ENCODE data around the gene GPC5.

GPC5 gene

GRCh38 chr13:92101801-92102200 lies 703.4 kb downstream of the GPC5 start:
- H3K27me3 ChIP-seq (ENCODE audit: low read depth, low read length): no peaks in the 10 kb centered on the region
- H3K4me3 ChIP-seq (ENCODE audit: low read length): no peak overlapping the region
- no peaks in the 10 kb centered on the region for H3K4me1 ChIP-seq (ENCODE audit: low read length)
- no peak for TF ChIP-seq EZH2phosphoT487 (IDR thresholded peaks at IDR 0.05; ENCODE audit: low read depth)
- no peak for TF ChIP-seq CTCF (IDR thresholded peaks at IDR 0.05; ENCODE audit: low read depth, low read length)
- no peaks in the 10 kb centered on the region for H3K9me3 ChIP-seq (ENCODE audit: insufficient read depth, low read length)
- no peak overlapping the region for H2AFZ ChIP-seq (ENCODE audit: low read depth, low read length)
- H3K9ac ChIP-seq (ENCODE audit: low read length): no peak overlapping the region
- H4K20me1 ChIP-seq (ENCODE audit: insufficient read depth, low read length): no peaks in the 10 kb centered on the region
- H3K79me2 ChIP-seq (ENCODE audit: low read length): no peaks in the 10 kb centered on the region
- no peak overlapping the region for H3K27ac ChIP-seq (ENCODE audit: low read length)
- H3K4me2 ChIP-seq (ENCODE audit: low read length): no peak overlapping the region
- no peaks in the 10 kb centered on the region for H3K36me3 ChIP-seq (replicated peaks; ENCODE audit: low read depth, low read length)

- Histone ChIP-seq H3K27ac (ENCODE audit: low read length) (no peak overlapping the region), H3K4me1 (ENCODE audit: low read length) (no peaks in the 10 kb centered on the region), H3K79me2 (ENCODE audit: low read length) (no peaks in the 10 kb centered on the region), H3K4me2 (ENCODE audit: low read length) (no peak overlapping the region), H4K20me1 (ENCODE audit: insufficient read depth, low read length) (no peaks in the 10 kb centered on the region), H3K9ac (ENCODE audit: low read length) (no peak overlapping the region), H3K9me3 (ENCODE audit: insufficient read depth, low read length) (no peaks in the 10 kb centered on the region), H3K4me3 (ENCODE audit: low read length) (no peak overlapping the region), H3K27me3 (ENCODE audit: low read depth, low read length) (no peaks in the 10 kb centered on the region), H3K36me3 (replicated peaks; ENCODE audit: low read depth, low read length) (no peaks in the 10 kb centered on the region), H2AFZ (ENCODE audit: low read depth, low read length) (no peak overlapping the region)
- TF ChIP-seq CTCF (IDR thresholded peaks at IDR 0.05; ENCODE audit: low read depth, low read length) (no peak), EZH2phosphoT487 (IDR thresholded peaks at IDR 0.05; ENCODE audit: low read depth) (no peak)
Measured at GRCh38 chr13:92103689-92104153, 705.3 kb downstream of the GPC5 start.

GRCh38 chr13:92122186-92122853 lies 723.9 kb downstream of the GPC5 start:
- H3K4me2 ChIP-seq (ENCODE audit: low read length): no peak overlapping the region
- no peak overlapping the region for H2AFZ ChIP-seq (ENCODE audit: low read depth, low read length)
- H4K20me1 ChIP-seq (ENCODE audit: insufficient read depth, low read length): no peaks in the 10 kb centered on the region
- H3K79me2 ChIP-seq (ENCODE audit: low read length): no peaks in the 10 kb centered on the region
- no peak overlapping the region for H3K9ac ChIP-seq (ENCODE audit: low read length)
- no peaks in the 10 kb centered on the region for H3K27me3 ChIP-seq (ENCODE audit: low read depth, low read length)
- TF ChIP-seq EZH2phosphoT487 (IDR thresholded peaks at IDR 0.05; ENCODE audit: low read depth) (no peak), CTCF (IDR thresholded peaks at IDR 0.05; ENCODE audit: low read depth, low read length) (no peak)
- H3K9me3 ChIP-seq (ENCODE audit: insufficient read depth, low read length): no peaks in the 10 kb centered on the region
- H3K4me1 ChIP-seq (ENCODE audit: low read length): no peaks in the 10 kb centered on the region
- H3K36me3 ChIP-seq (replicated peaks; ENCODE audit: low read depth, low read length): no peaks in the 10 kb centered on the region
- no peak overlapping the region for H3K27ac ChIP-seq (ENCODE audit: low read length)
- no peak overlapping the region for H3K4me3 ChIP-seq (ENCODE audit: low read length)

GRCh38 chr13:92126399-92126798 lies 728.0 kb downstream of the GPC5 start:
- Histone ChIP-seq H3K27ac (ENCODE audit: low read length) (no peak overlapping the region), H3K36me3 (replicated peaks; ENCODE audit: low read depth, low read length) (no peaks in the 10 kb centered on the region), H3K4me1 (ENCODE audit: low read length) (no peaks in the 10 kb centered on the region), H3K4me3 (ENCODE audit: low read length) (no peak overlapping the region), H3K9ac (ENCODE audit: low read length) (no peak overlapping the region), H3K79me2 (ENCODE audit: low read length) (no peaks in the 10 kb centered on the region), H2AFZ (ENCODE audit: low read depth, low read length) (no peak overlapping the region), H3K27me3 (ENCODE audit: low read depth, low read length) (no peaks in the 10 kb centered on the region), H3K4me2 (ENCODE audit: low read length) (no peak overlapping the region), H3K9me3 (ENCODE audit: insufficient read depth, low read length) (no peaks in the 10 kb centered on the region), H4K20me1 (ENCODE audit: insufficient read depth, low read length) (no peaks in the 10 kb centered on the region)
- TF ChIP-seq CTCF (IDR thresholded peaks at IDR 0.05; ENCODE audit: low read depth, low read length) (no peak), EZH2phosphoT487 (IDR thresholded peaks at IDR 0.05; ENCODE audit: low read depth) (no peak)

All from OCI-LY3 (cell line).